IPS-20b (cell line): ENCODE results near the gene LTF.
"Not testable (repeated sequence)": the region's sequence is repeated elsewhere in the genome, so short reads cannot be mapped to it uniquely, and the experiment has no call there.

Experiments used
- H3K27ac ChIP-seq: one replicate; pipeline ENCODE4 v1.5.1; 2013; ENCODE audit warnings: low read length
- H3K27me3 ChIP-seq: 2 replicates; pipeline ENCODE4 v1.6.1; 2013; ENCODE audit warnings: mild to moderate bottlenecking, low read length, inconsistent platforms; ENCODE audit not compliant: insufficient read depth
- H3K36me3 ChIP-seq: 2 replicates; pipeline ENCODE4 v1.6.1; 2013; ENCODE audit warnings: low read depth, mild to moderate bottlenecking, inconsistent platforms, low read length, moderate library complexity; ENCODE audit not compliant: insufficient read depth
- H3K4me1 ChIP-seq: 2 replicates; pipeline ENCODE4 v1.6.1; 2013; ENCODE audit warnings: mild to moderate bottlenecking, control low read depth, inconsistent platforms, low read length, moderate library complexity; ENCODE audit not compliant: insufficient read depth
- H3K4me3 ChIP-seq: 2 replicates; pipeline ENCODE4 v1.5.1; 2013; ENCODE audit warnings: mild to moderate bottlenecking, low read length, inconsistent platforms
- H3K9ac ChIP-seq: 2 replicates; pipeline ENCODE4 v1.6.1; 2013; ENCODE audit warnings: low read depth, mild to moderate bottlenecking, inconsistent platforms, low read length, moderate library complexity
- H3K9me3 ChIP-seq: 2 replicates; pipeline ENCODE4 v1.6.1; 2013; ENCODE audit warnings: mild to moderate bottlenecking, low read depth, low read length, inconsistent platforms; ENCODE audit not compliant: insufficient read depth

LTF gene

GRCh38 chr3:46402902-46403301 is 61.8 kb downstream of the LTF start:
- not testable (repeated sequence) for H3K27me3 ChIP-seq

GRCh38 chr3:46401579-46401978 is 63.1 kb downstream of the LTF start:
- no peaks in the 10 kb centered on the region for H3K36me3 ChIP-seq
- no peak overlapping the region for H3K9ac ChIP-seq
- H3K9me3 ChIP-seq = no peaks in the 10 kb centered on the region
- no peak overlapping the region for H3K27ac ChIP-seq
- no peak overlapping the region for H3K4me3 ChIP-seq
- no peaks in the 10 kb centered on the region for H3K4me1 ChIP-seq
- H3K27me3 ChIP-seq = no peaks in the 10 kb centered on the region

More at GRCh38 chr3:46402902-46403301, 61.8 kb downstream of the LTF start:
- not testable (repeated sequence) for H3K9me3 ChIP-seq, H3K27ac ChIP-seq, H3K36me3 ChIP-seq, H3K4me1 ChIP-seq, H3K9ac ChIP-seq, H3K4me3 ChIP-seq

- no peaks in the 10 kb centered on the region for H3K9me3 ChIP-seq
- no peaks in the 10 kb centered on the region for H3K4me1 ChIP-seq
- H3K36me3 ChIP-seq = no peaks in the 10 kb centered on the region
- no peak overlapping the region for H3K9ac ChIP-seq
- no peaks in the 10 kb centered on the region for H3K27me3 ChIP-seq
- H3K27ac ChIP-seq = no peak overlapping the region
- no peak overlapping the region for H3K4me3 ChIP-seq
Observed at GRCh38 chr3:46400846-46401245, 63.9 kb downstream of the LTF start.

GRCh38 chr3:46400000-46400734 is 64.5 kb downstream of the LTF start:
- Histone ChIP-seq H3K9ac (no peak overlapping the region), H3K36me3 (no peaks in the 10 kb centered on the region), H3K27ac (no peak overlapping the region), H3K9me3 (no peaks in the 10 kb centered on the region), H3K4me3 (no peak overlapping the region), H3K4me1 (no peaks in the 10 kb centered on the region), H3K27me3 (no peaks in the 10 kb centered on the region)

GRCh38 chr3:46399557-46399956 is 65.1 kb downstream of the LTF start:
- no peaks in the 10 kb centered on the region for H3K4me1 ChIP-seq
- H3K9me3 ChIP-seq = no peaks in the 10 kb centered on the region
- H3K4me3 ChIP-seq = no peak overlapping the region
- H3K9ac ChIP-seq = no peak overlapping the region
- no peak overlapping the region for H3K27ac ChIP-seq
- H3K27me3 ChIP-seq = no peaks in the 10 kb centered on the region
- H3K36me3 ChIP-seq = no peaks in the 10 kb centered on the region

- H3K4me1 ChIP-seq = no peaks in the 10 kb centered on the region
- no peaks in the 10 kb centered on the region for H3K9me3 ChIP-seq
- H3K4me3 ChIP-seq = no peak overlapping the region
- no peak overlapping the region for H3K27ac ChIP-seq
- no peaks in the 10 kb centered on the region for H3K36me3 ChIP-seq
- H3K9ac ChIP-seq = no peak overlapping the region
- H3K27me3 ChIP-seq = no peaks in the 10 kb centered on the region
Observed at GRCh38 chr3:46399098-46399497, 65.6 kb downstream of the LTF start.

- no peak overlapping the region for H3K9ac ChIP-seq
- H3K9me3 ChIP-seq = no peaks in the 10 kb centered on the region
- H3K36me3 ChIP-seq = no peaks in the 10 kb centered on the region
- no peak overlapping the region for H3K4me3 ChIP-seq
- no peak overlapping the region for H3K27ac ChIP-seq
- H3K4me1 ChIP-seq = 0 out of 2 replicates have a peak, but pooled peaks cover 3% of the 10 kb centered on the region
- no peaks in the 10 kb centered on the region for H3K27me3 ChIP-seq
Observed at GRCh38 chr3:46398186-46398955, 66.3 kb downstream of the LTF start.

GRCh38 chr3:46397111-46397510 is 67.6 kb downstream of the LTF start:
- H3K9me3 ChIP-seq = no peaks in the 10 kb centered on the region
- H3K9ac ChIP-seq = no peak overlapping the region
- no peak overlapping the region for H3K27ac ChIP-seq
- 0 out of 2 replicates have a peak, but pooled peaks cover 3% of the 10 kb centered on the region for H3K4me1 ChIP-seq
- H3K27me3 ChIP-seq = no peaks in the 10 kb centered on the region
- no peaks in the 10 kb centered on the region for H3K36me3 ChIP-seq
- no peak overlapping the region for H3K4me3 ChIP-seq

- H3K36me3 ChIP-seq = no peaks in the 10 kb centered on the region
- no peaks in the 10 kb centered on the region for H3K27me3 ChIP-seq
- no peak overlapping the region for H3K4me3 ChIP-seq
- H3K9me3 ChIP-seq = no peaks in the 10 kb centered on the region
- no peak overlapping the region for H3K27ac ChIP-seq
- H3K4me1 ChIP-seq = 0 out of 2 replicates have a peak, but pooled peaks cover 3% of the 10 kb centered on the region
- H3K9ac ChIP-seq = no peak overlapping the region
Observed at GRCh38 chr3:46395766-46396530, 68.8 kb downstream of the LTF start.

GRCh38 chr3:46395210-46395661 is 69.5 kb downstream of the LTF start:
- Histone ChIP-seq H3K4me1 (0 out of 2 replicates have a peak, but pooled peaks cover 3% of the 10 kb centered on the region), H3K27ac (no peak overlapping the region), H3K9me3 (no peaks in the 10 kb centered on the region), H3K4me3 (no peak overlapping the region), H3K36me3 (no peaks in the 10 kb centered on the region), H3K27me3 (no peaks in the 10 kb centered on the region), H3K9ac (no peak overlapping the region)

- Histone ChIP-seq H3K9me3 (no peaks in the 10 kb centered on the region), H3K36me3 (no peaks in the 10 kb centered on the region), H3K27me3 (no peaks in the 10 kb centered on the region), H3K9ac (no peak overlapping the region), H3K27ac (no peak overlapping the region), H3K4me3 (no peak overlapping the region), H3K4me1 (0 out of 2 replicates have a peak, but pooled peaks cover 3% of the 10 kb centered on the region)
Observed at GRCh38 chr3:46393554-46394434, 70.9 kb downstream of the LTF start.
